Neural progenitor cell (in vitro differentiated cells): Measurements from ENCODE around the gene CC2D2B.

Experiments used
- EZH2 ChIP-seq: fragments of 200-600 bp; sonication (generic); IDR thresholded peaks from 2 replicates; pipeline ENCODE4 v1.6.1; 2017; ENCODE audit warnings: antibody characterized with exemption, mild to moderate bottlenecking, moderate library complexity
- EZH2phosphoT487 ChIP-seq: fragments of 200-600 bp; sonication (generic); IDR thresholded peaks from 2 replicates; pipeline ENCODE4 v1.6.1; 2017; ENCODE audit warnings: antibody characterized with exemption
- TF ChIP-seq, protein P1 (sequence below): fragments of 200-600 bp; sonication (generic); IDR thresholded peaks from 2 replicates; pipeline ENCODE4 v1.5.1; 2017; ENCODE audit warnings: antibody characterized with exemption, mild to moderate bottlenecking

DNA sequence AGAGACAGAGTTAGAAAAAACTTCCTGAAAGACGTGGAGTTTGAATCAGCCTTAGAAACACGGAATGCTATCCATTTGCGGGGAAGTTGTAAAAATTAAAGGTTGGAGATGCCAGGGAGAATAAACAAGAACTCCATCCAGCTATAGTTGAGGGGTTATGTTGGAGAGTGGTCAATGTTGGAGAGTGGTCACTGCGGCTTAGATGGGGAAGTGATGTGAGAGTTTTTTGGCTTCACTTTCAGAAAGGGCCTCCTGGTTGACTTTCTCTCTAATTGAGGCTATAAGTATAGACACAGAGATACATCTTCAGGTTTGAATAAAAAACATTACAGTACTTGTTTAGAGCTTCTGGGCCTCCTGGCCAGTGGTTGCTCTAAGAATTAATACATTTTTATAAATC lies 675 bp downstream of the CC2D2B start:
- TF ChIP-seq, protein P1, sequence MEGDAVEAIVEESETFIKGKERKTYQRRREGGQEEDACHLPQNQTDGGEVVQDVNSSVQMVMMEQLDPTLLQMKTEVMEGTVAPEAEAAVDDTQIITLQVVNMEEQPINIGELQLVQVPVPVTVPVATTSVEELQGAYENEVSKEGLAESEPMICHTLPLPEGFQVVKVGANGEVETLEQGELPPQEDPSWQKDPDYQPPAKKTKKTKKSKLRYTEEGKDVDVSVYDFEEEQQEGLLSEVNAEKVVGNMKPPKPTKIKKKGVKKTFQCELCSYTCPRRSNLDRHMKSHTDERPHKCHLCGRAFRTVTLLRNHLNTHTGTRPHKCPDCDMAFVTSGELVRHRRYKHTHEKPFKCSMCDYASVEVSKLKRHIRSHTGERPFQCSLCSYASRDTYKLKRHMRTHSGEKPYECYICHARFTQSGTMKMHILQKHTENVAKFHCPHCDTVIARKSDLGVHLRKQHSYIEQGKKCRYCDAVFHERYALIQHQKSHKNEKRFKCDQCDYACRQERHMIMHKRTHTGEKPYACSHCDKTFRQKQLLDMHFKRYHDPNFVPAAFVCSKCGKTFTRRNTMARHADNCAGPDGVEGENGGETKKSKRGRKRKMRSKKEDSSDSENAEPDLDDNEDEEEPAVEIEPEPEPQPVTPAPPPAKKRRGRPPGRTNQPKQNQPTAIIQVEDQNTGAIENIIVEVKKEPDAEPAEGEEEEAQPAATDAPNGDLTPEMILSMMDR: no peak
- TF ChIP-seq EZH2: no peak
- TF ChIP-seq EZH2phosphoT487: no peak
